Fibroblast of the aortic adventitia (primary cell): ENCODE results near the gene QRFP. TPM values are rescaled to one million over a fixed set of nuclear protein-coding genes. Genes with fewer than 3 reads are reported as not detected.
A peak's percentile ranks its signal among the peaks of the same experiment; 100 is the strongest.

Experiments
- DNase-seq: peaks from one replicate; pipeline ENCODE4 v3.0.0-alpha.2; 2010; ENCODE audit warnings: low read depth
- H3K4me3 ChIP-seq: 2 replicates; pipeline ENCODE4 v1.5.1; 2011; ENCODE audit warnings: low read depth, mild to moderate bottlenecking, control low read depth, low read length, moderate library complexity
- CTCF ChIP-seq: IDR thresholded peaks from 2 replicates; pipeline ENCODE4 v1.5.1; 2011; ENCODE audit warnings: mild to moderate bottlenecking, low read length, control low read depth, inconsistent platforms; ENCODE audit not compliant: insufficient read depth
- total RNA-seq: library from RNA; depleted of rRNA; stranded (reverse); fragments of >200 nt; gene quantifications from 2 replicates; pipeline ENCODE4 v1.2.3, GENCODE V29; 2012; ENCODE audit warnings: low replicate concordance

The QRFP gene
- total RNA-seq, 1 donor, result not detected

- TF ChIP-seq CTCF, result no peak
- H3K4me3 ChIP-seq, result no peak overlapping the region
- peak; percentile 71 for DNase-seq
Observed at GRCh38 chr9:130933114-130934046, 36.8 kb upstream of the QRFP start.

- TF ChIP-seq CTCF, result no peak
- H3K4me3 ChIP-seq, result no peak overlapping the region
- no peak for DNase-seq
Observed at GRCh38 chr9:130932255-130933079, 35.9 kb upstream of the QRFP start.

GRCh38 chr9:130931508-130932254 is 35.1 kb upstream of the QRFP start:
- no peak overlapping the region for H3K4me3 ChIP-seq
- no peak for DNase-seq
- no peak for TF ChIP-seq CTCF

- TF ChIP-seq CTCF, result no peak
- DNase-seq, result no peak
- no peak overlapping the region for H3K4me3 ChIP-seq
Observed at GRCh38 chr9:130930804-130931349, 34.3 kb upstream of the QRFP start.

- H3K4me3 ChIP-seq, result no peak overlapping the region
- no peak for TF ChIP-seq CTCF
- DNase-seq, result no peak
Observed at GRCh38 chr9:130930132-130930803, 33.7 kb upstream of the QRFP start.
